ENCODE data around the gene CCL13. TPM values are rescaled to one million over a fixed set of nuclear protein-coding genes. Genes with fewer than 3 reads are reported as not detected.

The CCL13 gene
- total RNA-seq, 2 donors from 2014 or later: 3.1 to 5.0 TPM

DNA sequence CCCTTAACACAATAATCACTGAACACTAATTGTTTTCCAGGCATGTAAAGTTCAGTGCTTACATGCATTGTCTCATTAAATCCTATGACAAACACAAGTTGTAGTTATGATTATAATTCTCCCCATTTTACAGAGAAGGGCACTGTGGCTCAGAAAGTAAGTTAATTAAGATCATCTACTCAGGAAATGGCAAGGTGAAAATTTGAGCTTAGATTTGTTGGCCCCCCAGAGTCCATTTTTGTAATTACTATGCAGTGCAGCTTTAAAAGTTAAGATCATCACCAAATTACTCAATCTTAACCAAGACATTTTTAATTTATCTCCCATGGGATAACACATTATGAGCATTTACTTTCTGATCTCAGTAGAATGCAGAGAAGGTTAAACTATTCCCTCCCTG lies 41.0 kb downstream of the CCL13 start:
- Histone ChIP-seq H3K9me3 (no peaks in the 10 kb centered on the region), H3K4me3 (no peak overlapping the region), H3K36me3 (no peaks in the 10 kb centered on the region), H3K27me3 (replicated peaks; ENCODE audit: insufficient read depth) (no peaks in the 10 kb centered on the region), H3K27ac (no peak overlapping the region), H3K4me1 (ENCODE audit: control insufficient read depth in 1 of 2, low read depth in 2 of 2) (no peaks in the 10 kb centered on the region)
- ATAC-seq (ENCODE audit: insufficient number of reproducible peaks, low FRiP score, low read depth) (no peak), DNase-seq (ENCODE audit: low spot score) (no peak)
- TF ChIP-seq, protein P1, sequence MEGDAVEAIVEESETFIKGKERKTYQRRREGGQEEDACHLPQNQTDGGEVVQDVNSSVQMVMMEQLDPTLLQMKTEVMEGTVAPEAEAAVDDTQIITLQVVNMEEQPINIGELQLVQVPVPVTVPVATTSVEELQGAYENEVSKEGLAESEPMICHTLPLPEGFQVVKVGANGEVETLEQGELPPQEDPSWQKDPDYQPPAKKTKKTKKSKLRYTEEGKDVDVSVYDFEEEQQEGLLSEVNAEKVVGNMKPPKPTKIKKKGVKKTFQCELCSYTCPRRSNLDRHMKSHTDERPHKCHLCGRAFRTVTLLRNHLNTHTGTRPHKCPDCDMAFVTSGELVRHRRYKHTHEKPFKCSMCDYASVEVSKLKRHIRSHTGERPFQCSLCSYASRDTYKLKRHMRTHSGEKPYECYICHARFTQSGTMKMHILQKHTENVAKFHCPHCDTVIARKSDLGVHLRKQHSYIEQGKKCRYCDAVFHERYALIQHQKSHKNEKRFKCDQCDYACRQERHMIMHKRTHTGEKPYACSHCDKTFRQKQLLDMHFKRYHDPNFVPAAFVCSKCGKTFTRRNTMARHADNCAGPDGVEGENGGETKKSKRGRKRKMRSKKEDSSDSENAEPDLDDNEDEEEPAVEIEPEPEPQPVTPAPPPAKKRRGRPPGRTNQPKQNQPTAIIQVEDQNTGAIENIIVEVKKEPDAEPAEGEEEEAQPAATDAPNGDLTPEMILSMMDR (IDR thresholded peaks at IDR 0.05): no peak

DNA sequence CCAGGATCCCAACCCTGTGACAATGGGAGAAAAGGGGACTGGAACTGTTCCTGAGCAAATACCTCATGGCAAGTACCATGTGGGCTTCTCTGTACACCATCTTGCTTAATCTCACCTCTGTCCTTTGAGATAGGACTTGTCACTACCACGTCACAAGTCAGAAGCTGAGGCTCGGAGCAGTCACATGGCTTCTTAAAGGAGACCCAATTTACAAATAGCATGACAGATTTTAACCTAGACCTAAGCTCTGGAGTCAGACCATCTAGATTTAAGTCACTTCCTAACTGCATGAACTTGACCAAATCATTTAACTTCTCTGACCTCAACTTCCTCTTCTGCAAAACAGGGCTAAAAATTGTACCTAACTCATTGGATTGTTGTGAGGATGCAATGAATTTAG lies 42.7 kb downstream of the CCL13 start:
- H3K4me3 ChIP-seq: no peak overlapping the region
- DNase-seq (ENCODE audit: low spot score) (no peak), ATAC-seq (ENCODE audit: insufficient number of reproducible peaks, low FRiP score, low read depth) (no peak)
- H3K27me3 ChIP-seq (replicated peaks; ENCODE audit: insufficient read depth): no peaks in the 10 kb centered on the region
- no peaks in the 10 kb centered on the region for H3K9me3 ChIP-seq
- no peak overlapping the region for H3K27ac ChIP-seq
- TF ChIP-seq, protein P1 (IDR thresholded peaks at IDR 0.05): no peak
- H3K36me3 ChIP-seq: no peaks in the 10 kb centered on the region
- no peaks in the 10 kb centered on the region for H3K4me1 ChIP-seq (ENCODE audit: control insufficient read depth in 1 of 2, low read depth in 2 of 2)

DNA sequence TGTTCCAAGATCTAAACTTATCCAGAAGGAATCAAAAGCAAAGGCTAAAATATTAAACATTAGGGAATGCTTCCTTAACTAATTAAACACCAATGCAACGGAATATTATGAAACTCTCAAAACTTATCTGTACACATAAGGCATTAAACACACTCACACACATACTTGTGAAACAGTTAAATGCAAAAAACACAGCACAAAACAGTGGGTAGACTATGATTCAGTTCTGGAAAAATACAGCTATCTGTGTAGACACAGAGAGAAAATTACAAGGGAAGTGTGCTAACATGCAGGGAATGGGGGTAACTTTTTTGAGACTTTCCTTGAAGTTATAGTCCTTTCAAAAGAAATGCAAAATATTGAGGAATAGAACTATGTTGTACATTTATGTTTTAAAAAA lies 43.4 kb downstream of the CCL13 start:
- Histone ChIP-seq H3K4me3 (no peak overlapping the region), H3K27ac (no peak overlapping the region), H3K9me3 (no peaks in the 10 kb centered on the region), H3K36me3 (no peaks in the 10 kb centered on the region), H3K4me1 (ENCODE audit: control insufficient read depth in 1 of 2, low read depth in 2 of 2) (no peaks in the 10 kb centered on the region), H3K27me3 (replicated peaks; ENCODE audit: insufficient read depth) (no peaks in the 10 kb centered on the region)
- TF ChIP-seq, protein P1 (IDR thresholded peaks at IDR 0.05): no peak
- ATAC-seq (ENCODE audit: insufficient number of reproducible peaks, low FRiP score, low read depth): no peak
- no peak for DNase-seq (ENCODE audit: low spot score)

DNA sequence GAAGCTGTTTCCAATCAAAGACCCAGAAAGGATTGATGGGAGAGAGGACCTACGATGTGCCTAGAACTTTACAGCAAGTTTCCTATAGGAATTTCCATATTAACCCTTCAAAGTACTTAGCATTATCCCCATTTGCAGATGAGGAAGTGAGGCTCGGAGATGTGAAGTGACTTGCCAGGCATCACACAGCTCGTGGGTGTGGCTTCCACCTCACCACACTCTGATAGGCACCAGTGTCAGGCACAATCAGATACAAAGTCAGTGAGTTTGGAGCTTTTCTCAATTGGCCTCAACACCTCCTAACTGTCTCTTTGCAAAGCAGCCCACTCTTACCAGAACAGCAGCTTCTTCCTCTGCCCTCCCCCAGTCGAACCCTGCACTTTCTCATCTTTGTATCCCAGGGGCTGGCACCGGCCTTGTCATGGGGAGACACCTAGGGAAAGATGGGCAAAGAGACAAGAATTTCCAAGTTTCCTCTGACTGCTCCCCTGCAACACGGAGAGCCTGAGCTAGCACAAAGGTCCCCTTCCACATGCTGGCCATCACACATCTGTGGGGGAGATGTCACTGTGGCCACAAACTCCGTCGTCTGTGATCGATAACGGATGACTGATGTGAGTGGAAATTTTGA lies 44.1 kb downstream of the CCL13 start:
- Histone ChIP-seq H3K4me1 (ENCODE audit: control insufficient read depth in 1 of 2, low read depth in 2 of 2) (no peaks in the 10 kb centered on the region), H3K27ac (no peak overlapping the region), H3K36me3 (no peaks in the 10 kb centered on the region), H3K9me3 (no peaks in the 10 kb centered on the region), H3K4me3 (no peak overlapping the region), H3K27me3 (replicated peaks; ENCODE audit: insufficient read depth) (no peaks in the 10 kb centered on the region)
- DNase-seq (ENCODE audit: low spot score): no peak
- ATAC-seq (ENCODE audit: insufficient number of reproducible peaks, low FRiP score, low read depth): no peak
- TF ChIP-seq, protein P1 (IDR thresholded peaks at IDR 0.05): no peak

DNA sequence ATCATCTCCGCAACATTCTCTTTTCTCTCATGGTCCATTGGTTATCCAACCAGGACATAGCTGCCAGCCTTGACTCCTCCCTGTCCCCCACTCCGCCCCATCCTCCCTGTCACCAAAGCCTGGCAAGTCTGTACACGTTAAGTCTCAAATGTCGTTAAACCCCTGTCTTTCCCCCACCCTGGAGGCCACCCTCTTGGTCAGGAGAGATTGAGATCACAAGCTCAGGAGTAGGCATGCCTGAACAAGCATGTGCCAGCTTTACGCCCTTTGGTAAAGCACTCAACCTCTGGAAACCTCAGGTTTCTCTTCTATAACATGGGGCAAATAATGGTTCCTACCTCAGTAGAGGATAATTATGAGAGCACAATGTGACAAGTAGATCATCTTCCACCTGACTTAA lies 44.9 kb downstream of the CCL13 start:
- H3K27ac ChIP-seq: no peak overlapping the region

More for the DNA sequence above, 44.9 kb downstream of the CCL13 start:
- Histone ChIP-seq H3K9me3 (no peaks in the 10 kb centered on the region), H3K36me3 (no peaks in the 10 kb centered on the region), H3K27me3 (replicated peaks; ENCODE audit: insufficient read depth) (no peaks in the 10 kb centered on the region), H3K4me1 (ENCODE audit: control insufficient read depth in 1 of 2, low read depth in 2 of 2) (no peaks in the 10 kb centered on the region), H3K4me3 (no peak overlapping the region)
- DNase-seq (ENCODE audit: low spot score) (no peak), ATAC-seq (ENCODE audit: insufficient number of reproducible peaks, low FRiP score, low read depth) (no peak)
- TF ChIP-seq, protein P1 (IDR thresholded peaks at IDR 0.05): no peak

Data from thoracic aorta (tissue), 2 donors.